Activated CD8-positive, alpha-beta memory T cell treated with anti-CD3 and anti-CD28 coated beads for 1 hour (primary cell): ENCODE measurements around the gene CRLF1.

Experiments
- DNase-seq, 2 donors: peaks; one replicate each; pipeline ENCODE4 v3.0.0-alpha.2; 2020; ENCODE audit warnings: low read depth in 1 of 2; ENCODE audit errors: extremely low read depth in 1 of 2

Gene CRLF1

GRCh38 chr19:18606281-18607225 lies at the start of gene CRLF1:
TSS of gene CRLF1 (minus strand) at chr19:18606799. CDS start at chr19:18606656, 143 bp downstream.
- DNase-seq, result no peak

DNA sequence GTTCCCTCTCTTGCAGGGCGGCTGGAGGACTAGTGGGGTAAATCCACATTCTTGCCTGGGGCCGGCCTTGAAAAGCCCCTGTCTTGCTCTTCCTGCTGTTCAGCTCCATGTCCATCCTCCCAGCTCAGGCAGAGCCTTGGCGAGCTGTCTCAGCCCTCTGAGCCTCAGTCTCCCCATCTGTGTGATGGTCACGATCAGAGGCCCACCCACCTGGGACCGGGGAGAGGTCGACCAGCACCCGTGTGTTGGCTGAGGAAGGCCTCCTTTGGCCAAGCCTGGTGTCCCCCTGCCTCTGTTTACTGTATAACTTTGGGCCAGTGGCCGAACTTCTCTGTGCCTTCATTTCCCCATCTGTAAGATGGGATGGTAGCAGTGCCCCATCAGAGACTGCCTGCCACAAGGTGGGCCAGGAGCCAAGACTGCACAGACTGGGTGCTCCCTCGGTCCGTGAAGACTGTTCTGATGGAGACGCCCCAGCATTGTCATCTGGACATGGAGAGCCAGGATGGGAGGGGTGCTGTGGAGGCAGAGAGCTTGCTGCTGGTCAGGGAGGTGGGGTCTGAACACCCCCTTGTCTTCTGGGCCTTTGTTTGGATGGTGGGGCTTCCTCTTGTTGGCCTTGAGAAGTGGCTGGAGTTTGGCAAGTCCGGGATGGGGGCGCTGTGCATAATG lies 48.7 kb upstream of the CRLF1 start:
- DNase-seq, result no peak

DNA sequence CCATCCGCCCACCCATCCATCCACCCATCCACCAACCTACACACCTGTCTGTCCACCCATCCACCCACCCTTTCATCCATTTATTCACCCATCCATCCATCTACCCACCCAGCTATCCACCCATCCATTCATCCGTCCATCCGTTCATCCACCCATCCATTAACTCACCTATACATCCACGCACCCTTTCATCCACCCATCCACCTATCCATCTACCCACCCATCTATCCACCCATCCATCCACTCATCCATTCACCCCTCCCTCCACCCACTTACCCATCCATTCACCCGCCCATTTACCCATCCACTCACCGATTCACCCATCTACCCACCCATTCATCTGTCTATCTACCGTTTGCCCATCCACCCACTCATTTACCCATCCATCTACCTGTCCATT lies 47.9 kb upstream of the CRLF1 start:
- DNase-seq, result no peak

- no peak for DNase-seq
Measured at GRCh38 chr19:18653853-18654252, 47.3 kb upstream of the CRLF1 start.

GRCh38 chr19:18651733-18652132 lies 45.1 kb upstream of the CRLF1 start:
- no peak for DNase-seq

- DNase-seq, result no peak
Measured at GRCh38 chr19:18651300-18651699, 44.7 kb upstream of the CRLF1 start.

DNA sequence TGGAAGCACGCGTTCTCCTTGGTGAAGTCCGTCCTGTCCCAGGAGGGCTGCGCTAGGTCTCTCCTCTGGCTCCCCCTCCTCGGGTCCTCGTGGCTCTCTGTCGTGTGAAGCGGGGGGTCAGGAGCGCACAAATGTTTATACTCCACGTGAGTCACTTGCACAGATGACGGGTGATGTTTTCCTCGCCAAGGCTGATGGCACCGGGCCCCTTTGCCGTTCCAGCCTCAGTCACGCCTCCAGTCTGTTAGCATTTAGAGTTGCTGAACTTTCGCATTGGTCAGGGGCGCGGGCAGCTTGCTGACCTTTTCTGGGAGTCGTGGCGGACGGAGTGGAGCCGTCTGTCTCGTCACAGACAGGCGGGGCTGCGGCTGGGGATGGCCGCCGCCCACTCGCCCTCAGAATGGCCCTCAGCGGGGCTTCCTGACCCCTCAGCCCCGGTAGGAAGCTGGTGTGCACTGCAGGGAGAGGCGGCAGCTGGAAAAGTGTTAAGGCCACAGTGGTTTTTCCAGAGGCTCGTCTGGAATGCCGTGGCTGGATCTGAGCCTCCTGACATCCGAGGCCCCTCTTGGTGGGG lies 44.0 kb upstream of the CRLF1 start:
- no peak for DNase-seq

GRCh38 chr19:18650021-18650390 lies 43.4 kb upstream of the CRLF1 start:
- no peak for DNase-seq

DNA sequence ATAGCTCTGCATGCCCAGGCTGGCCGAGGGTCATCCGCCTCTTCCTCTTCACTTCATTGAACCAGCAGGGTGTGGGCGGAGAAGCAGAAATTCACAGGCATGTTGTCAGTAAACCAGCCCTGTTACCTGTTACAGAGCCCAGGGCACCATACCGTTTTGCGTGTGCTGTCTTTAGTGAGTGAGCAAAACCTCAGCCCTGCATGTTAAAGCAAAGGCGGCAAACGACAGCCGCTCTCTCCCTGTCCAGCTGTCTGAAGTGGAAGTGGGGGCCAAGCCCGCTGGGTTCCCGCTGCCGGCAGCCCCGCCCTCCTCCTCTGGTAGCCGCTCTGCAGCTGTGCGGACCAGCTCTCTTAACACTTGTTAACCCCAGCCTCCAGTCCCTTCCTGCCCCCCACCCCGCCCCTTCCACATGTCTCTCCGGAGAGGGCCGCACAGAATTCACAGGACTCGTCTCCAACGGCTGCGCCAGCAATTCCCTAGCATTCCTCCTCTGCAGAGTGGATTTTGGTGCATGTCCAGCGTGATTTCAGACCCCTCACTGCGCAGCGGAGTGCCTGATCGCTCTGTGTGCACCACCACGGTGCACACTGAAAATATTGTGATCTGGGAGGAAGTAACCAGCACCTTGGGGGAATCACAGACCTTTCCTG lies 42.9 kb upstream of the CRLF1 start:
- no peak for DNase-seq

DNA sequence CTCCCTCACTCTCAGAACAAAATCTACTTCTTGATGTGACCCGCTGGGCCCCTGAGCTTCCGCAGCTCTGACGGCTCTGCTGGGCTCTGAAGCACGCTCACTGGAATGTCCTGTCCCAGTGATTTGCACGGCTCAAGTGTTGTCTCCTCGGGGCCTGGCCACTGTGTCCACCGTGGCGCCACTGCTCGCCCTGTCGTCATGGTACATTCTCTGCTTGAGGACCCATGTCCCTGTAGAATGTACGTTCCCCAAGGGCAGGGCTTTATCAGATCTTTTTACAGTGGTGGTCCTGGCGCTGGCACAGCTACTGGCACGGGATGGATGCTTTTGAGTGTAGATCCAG lies 42.3 kb upstream of the CRLF1 start:
- no peak for DNase-seq

DNA sequence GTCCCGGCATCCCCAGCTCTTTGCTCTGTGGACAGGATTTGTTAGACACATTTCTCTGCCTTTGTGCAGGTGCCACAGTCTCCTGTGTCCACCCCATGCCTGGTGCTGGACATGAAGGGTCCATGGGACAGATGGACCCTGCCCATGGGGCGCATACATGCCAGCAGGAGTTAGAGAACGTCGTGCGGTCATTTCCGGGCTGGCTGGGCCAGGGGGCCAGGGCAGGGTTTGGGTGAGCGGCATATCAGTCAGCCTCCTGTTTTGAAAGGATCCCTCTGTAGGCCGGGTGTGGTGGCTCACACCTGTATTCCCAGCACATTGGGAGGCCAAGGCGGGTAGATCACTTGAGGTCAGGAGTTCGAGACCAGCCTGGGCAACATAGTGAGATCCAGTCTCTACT lies 41.2 kb upstream of the CRLF1 start:
- no peak for DNase-seq

- DNase-seq, result no peak
Measured at GRCh38 chr19:18647371-18647767, 40.8 kb upstream of the CRLF1 start.

DNA sequence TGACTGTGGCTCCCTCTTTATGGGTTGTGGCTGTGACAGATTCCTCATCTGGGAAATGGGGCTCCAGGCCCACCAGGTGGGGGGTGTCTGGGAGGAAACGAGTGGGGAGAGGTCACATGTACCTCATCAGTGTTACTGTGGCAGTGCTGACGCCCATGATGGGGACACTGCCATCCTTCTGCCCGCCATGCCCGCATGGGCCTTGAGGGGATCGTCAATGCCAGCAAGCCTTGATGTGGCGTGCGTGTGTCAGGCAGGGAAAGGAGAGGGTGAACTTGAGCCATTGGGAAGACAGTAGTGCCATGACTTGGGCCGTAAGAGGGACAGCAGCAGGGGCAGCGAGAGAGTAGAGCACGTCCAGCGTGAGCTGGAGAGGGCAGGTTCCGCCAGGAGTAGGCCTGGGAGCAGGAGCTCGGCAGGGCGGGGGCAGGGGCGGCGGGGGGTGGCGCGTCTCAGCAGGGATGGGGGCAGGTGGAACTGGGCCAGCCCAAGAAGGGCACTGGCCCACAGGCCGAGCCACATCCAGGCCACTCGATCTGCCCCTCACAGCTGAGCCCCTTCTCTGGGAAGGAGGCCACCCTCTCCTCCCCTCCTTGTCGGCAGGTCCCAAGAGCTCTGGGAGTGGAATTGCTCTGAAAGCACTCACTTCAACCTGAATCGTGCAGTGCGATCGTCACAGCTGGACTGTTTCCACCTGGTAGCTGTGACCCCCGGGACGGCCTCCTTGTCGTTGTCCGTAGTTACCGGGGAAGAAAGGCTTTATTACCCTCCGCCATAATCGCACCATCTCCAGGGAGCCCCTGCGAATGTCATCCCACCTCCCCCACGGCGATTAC lies 40.2 kb upstream of the CRLF1 start:
- DNase-seq, result no peak

- DNase-seq, result no peak
Measured at GRCh38 chr19:18645035-18645511, 38.5 kb upstream of the CRLF1 start.

DNA sequence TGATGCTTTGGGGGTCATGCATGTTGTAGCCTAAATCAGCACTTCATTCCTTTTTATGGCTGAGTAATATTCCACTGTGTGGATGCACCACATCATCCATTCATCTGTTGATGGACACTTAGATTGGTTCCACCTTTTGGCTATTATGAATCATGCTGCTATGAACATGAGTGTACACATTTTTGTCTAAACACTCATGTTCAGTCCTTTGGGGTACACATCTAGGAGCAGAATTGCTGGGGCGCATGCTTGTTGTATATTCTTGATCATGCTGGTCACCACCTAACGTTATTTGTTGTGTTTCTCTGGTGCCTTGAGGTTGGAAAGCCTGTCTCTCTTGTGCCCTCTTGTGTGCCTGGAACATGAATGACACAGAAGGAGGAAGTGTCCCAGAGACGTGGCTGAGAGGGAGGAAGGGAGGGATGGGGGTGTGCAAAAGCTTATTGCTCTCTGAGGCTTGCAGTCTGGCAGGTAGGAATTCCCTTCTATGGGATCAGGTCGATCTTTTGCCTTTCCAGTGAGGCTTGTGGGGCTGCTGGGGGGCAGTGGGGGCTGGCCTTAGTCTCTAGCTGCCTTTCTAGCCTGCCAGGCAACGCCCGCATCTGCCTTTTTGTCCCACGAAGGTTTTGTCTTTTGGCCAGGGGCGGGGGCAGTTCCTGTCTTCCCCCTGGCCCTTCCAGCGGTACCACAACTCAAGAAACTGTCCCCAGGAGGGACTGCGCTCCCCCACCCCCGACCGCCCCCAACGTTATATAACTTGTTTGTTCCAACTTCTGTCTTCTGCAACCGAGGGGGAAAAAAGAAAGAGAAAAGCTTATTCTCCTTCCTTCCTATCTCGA lies 37.8 kb upstream of the CRLF1 start:
- DNase-seq, result no peak

GRCh38 chr19:18639706-18640243 lies 33.2 kb upstream of the CRLF1 start:
- no peak for DNase-seq

- no peak for DNase-seq
Measured at GRCh38 chr19:18637673-18638630, 31.4 kb upstream of the CRLF1 start.

GRCh38 chr19:18636969-18637629 lies 30.5 kb upstream of the CRLF1 start, which contains the start of gene KLHL26:
TSS of gene KLHL26 (plus strand) at chr19:18637028. CDS start at chr19:18637055, 27 bp downstream.
- DNase-seq, result no peak
